IPS-NIHi7 (cell line): ENCODE measurements around the gene CAMK2D.

Experiments
- DNase-seq: peaks from one replicate; pipeline ENCODE4 v3.0.0; 2012; ENCODE audit warnings: mixed read lengths; ENCODE audit errors: extremely low spot score

The CAMK2D gene

DNA sequence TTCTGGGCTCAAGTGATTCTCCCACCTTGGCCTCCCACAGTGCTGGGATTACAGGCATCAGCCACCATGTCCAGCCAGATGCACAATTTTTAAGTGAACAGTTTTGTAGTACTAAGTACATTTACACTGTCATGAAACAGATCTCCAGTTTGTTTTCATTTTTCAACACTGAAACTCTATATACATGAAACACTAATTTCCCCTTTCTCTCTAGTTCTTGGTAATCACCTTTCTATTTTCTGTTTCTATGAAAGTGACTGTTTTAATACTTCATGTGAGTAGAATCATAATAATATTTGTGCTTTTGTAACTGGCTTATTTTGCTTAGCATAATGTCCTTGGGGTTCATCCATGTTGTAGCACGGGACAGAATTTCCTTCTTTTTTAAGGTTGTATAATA lies 237.4 kb downstream of the CAMK2D start:
- no peak for DNase-seq

DNA sequence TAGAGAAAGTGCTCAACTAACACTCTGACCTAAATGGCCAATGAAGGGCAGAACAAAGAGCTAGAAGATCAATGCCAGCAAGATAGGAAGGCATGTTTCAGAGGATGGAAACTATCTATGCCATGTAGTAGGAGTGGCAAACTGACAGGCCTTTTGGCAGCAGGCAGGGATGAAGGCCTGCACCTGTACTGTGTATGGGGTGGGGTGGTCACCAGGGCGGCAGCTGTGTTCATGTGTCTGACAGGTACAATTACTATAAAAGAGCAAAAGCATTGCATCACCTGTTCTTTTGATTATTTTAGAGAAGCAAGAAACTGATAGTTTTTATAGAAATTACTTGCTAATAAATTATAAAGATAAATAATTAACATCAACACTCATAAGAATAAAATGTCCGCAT lies 239.1 kb downstream of the CAMK2D start:
- no peak for DNase-seq

DNA sequence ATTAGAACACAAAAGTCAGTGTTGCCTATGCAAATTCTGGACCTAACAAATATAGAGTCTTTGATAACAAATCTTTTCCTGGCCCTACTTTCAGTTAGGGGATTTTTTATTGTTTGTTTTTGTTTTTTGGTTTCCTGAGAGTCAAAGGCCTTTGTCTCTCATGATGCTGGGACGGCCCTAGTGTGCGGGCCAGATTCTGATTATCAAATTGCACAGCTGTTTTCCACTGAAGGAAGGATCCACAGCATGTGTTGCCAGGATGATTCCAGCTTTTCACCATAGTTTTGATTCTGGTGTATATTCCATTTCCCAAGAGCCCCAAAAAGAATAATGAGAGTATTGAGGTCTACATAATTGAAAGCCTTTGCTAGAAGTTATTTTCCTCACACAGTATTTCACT lies 248.2 kb downstream of the CAMK2D start:
- DNase-seq = no peak

DNA sequence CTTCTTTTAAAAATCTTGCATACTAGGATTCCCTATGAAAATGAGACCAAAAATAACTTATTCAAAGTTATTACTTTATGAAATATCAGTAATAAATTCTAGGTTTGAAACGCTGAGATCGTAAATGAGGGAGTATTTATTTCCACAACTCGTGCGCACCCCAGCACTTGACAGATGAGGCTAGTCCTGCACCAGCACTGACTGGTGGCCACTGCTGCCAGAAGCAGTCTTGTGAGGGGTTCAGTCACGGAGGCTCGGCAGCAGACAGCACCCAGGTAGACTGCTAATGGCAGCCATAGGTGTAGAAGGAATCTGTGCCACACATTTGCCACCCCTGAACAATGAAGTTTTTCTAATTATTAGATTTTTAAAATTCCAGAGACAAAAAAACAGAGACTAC lies 248.7 kb downstream of the CAMK2D start:
- no peak for DNase-seq

DNA sequence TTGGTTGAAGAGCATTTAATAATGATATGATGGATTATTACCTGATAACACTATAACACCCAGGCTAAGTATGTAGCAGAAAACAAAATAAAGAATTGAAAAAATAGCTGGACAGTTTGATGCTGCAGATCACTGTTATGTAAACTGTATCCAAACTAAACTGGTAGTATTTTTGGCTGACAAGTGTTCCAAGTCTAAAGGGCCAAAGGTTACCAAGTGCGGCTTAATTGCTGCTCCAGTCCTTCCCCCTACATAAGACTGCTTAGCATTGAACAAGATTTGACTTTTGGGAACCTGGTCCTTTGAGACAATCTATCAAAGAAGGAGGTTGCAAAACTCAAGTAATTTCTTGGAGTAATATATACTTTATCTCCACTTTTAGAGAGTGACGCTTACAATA lies 249.6 kb downstream of the CAMK2D start:
- no peak for DNase-seq

DNA sequence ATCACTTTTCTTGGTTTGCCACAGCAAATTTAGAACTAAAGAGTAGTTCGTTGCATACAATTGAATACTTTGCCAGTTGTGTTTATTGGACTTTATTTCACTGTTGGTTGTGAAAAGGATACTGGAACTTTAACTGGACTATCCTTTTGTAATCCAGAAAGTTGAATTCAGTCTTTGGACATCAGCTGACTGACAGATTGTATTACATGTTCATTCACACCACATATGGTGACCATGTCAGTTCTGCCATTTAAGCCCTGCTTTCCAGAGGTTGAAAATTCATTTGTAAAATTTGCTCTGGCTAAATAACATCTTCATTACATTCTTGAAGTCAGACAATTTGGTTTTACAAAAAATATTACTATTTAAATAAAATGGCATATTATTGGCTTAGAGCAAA lies 251.7 kb downstream of the CAMK2D start:
- no peak for DNase-seq

DNA sequence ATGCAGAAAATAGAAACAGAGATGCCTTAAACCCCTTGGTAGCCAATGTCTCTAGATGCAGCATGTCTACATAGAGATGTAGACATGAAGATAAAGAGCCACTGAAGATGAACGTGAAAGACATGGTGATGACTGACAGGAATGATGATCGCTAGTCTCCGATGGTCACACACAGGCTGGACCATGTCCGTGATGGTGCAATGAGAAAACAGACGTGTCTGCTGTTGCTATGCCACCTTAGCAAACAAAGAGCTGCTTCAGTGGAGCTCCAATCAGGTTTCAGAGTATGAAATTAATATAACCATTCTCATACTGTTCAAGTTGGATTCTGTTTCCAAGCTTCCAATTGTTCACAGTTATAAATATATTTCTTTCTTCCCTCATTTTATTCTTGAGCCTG lies 256.5 kb downstream of the CAMK2D start:
- no peak for DNase-seq

DNA sequence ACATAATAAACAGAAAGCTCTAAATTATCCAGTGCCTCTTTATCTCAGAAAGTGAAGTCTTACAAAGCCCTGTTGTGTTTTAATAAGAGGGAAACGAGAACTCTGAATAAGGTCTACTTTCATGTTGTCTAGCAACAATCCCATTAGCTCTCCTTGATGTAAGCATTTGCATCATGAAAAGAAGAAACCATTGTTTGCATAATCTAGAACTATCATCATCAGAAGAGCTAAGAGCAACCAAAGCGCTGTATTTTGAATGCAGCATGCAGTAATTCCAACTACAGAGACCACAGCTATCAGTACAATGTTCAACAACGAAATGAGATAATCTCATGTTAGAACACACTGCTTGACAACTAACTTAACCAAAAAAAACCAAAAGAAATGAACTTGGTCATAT lies 257.1 kb downstream of the CAMK2D start:
- DNase-seq = no peak

DNA sequence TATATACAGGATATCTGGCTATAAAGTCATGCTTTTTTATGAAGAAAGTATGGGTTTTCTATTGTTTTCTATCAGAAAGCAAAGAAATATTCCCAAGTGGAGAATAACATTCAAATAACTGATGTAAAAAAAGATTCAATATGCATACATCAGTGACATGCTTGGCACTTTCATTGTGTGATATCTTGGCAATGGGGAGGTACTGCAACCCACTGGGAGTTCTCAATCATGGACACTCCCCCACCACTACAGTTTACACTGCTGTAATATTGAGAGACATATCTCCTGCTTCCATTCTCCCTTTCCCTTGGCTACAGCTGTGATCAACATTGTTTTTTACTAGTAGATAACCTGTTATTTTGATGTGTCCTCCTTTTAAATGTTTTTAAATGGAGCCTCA lies 257.8 kb downstream of the CAMK2D start:
- DNase-seq = no peak

DNA sequence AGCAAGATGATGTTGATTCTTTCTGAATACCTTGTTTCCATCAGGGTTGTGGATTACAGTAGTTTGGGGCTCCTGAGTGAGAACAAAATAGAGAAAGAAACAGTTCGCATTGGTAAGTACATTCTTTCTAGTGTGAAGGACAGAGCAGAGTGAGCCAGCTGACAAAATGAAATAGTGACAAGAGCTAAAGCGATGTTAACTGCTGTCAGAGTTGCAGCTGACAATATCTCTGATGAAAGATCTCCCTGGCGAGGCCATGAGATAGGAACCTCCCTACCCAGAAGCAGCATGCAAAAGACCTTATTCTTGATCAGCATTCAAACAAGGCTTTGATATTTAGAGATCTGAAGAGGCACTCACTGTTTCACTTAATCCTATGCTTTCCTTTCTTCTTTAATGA lies 258.6 kb downstream of the CAMK2D start:
- DNase-seq = no peak

DNA sequence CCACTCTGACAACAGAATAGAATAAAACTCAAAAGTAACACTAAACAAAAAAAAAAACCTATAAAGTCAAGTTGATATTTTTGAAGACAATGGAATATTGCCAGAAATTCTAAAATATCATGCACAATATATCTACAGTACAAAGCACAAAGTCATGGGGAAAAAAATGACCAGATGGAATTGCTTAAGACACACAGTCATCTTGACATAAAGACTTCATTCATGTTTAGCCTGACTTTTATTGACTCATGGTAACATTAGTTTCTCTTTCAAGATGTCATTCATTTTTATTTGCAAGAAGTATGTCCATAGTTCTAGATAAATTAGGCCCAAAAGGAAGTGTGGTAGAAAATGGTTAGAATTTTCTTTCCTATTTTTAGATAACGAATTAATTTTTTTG lies 259.1 kb downstream of the CAMK2D start:
- no peak for DNase-seq

DNA sequence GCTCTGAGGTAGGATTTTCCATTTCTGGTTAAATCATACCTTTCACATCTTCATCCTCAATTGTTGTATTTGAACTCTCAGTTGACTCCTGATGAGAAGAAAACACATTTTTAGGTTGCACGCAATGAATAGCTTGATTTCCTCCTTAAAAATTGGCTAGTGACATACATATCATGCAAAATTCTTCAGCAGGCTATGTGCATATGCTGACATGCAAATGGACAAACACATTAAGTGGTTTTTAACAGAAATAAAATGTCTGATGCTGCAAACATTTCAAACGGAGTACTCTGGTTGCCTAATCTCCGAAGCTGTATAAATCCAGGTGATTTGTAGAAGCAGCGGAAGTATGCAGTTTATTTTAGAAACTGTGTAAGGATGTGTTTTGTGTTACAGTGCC lies 261.1 kb downstream of the CAMK2D start:
- no peak for DNase-seq

DNA sequence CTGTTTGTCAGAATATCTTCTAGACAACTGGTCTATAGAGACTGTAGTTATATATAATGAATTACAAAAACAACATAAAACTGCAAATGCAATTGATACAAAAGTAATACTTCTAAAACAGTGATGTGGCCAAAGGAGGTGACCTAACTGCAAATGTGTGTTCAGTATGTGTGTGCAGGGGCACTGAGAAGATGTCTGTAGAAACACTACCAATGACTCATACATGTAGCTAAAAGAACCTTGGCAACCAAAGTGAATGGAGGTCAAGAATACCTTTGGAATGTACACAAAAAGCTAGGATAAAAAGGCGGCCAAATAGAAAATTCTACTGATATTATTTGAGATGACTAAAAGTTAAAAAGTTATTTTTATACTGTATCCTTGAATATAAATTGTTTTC lies 261.8 kb downstream of the CAMK2D start:
- DNase-seq = no peak

DNA sequence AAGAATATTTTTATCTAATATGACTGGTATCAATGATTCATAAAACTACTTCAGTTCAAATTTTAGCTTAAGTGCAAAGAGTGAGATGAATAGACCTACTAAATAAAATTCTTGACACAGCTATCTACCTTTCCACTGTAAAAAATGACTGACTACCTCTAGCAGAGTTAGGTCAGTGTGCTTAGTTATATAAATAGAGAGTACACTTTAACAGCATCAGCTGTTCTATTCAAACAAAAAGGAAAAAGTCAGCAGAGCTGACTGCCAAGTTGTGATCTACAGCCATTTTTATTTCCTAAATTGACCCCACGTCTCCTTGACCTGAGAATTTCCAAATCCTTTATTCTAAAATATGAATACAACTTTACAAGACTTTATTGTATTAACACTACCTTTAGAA lies 262.4 kb downstream of the CAMK2D start:
- no peak for DNase-seq

DNA sequence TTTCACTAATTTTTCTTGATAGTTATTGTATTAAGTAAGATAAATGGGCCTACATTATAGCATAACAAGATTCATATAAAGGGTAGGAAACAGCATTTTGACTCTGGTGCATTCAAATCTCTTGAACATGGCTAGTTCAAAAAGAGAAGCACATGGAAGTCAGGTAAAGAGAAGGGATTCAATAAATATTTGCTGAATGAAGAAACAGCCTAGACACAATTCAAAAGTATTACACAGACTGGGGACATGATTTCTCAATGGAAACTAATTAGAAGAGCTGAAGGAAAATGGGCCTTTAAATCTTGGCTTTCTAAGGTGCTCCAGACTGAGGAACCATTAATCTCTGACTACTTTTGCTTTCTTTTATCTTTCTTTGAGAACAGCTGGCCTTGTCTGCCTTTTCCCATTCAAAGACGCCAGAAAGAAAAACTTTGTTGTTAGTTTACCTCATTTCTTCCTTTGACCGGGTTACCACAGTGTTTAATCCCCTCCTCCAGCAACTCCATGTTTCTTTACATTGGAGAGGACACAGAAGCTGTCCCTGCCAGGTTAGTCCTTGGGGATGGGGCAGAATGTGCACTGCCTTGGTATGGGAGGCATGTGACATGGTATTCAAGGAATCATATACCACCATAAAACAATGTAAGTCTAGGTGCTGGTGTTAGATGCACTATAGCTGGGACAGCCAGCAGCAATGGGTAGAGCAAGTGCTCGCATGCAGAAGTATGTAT lies 264.2 kb downstream of the CAMK2D start:
- DNase-seq = no peak

DNA sequence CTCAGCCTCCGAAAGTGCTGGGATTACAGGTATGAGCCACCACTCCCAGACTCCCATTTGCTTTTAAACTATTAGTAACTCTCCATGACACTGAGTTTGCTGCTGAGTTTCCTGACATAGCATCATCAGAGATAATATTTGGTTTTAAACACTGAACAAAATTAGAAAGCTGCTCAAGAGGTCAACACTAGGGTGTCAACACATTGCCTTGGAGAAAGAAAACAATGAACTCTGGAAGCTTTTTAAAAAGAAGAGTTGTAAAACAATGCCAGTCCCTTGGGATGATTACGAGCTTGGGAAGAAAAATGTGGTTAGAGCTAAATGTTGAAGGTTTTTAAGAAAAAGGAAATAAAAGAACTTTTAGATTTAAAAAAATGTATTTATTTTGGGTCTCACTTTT lies 264.8 kb downstream of the CAMK2D start:
- no peak for DNase-seq

DNA sequence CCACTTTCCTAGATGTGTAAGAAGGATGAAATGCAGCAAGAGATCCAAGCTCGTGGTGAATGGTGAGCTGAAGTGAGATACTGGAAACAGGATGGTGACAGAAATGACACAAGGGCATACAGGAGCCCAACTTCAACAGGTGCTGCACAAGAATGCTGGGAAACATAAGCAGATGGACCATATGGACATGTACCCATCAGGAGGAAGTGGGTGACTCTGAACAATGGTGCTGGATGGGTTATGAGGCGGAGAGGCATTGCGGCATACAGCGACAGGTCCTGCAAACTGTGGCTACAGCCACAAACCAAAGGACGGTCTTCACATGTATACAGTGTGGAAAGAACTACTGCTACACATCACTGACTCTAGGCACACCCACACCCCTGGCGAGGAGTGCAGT lies 265.7 kb downstream of the CAMK2D start:
- no peak for DNase-seq

DNA sequence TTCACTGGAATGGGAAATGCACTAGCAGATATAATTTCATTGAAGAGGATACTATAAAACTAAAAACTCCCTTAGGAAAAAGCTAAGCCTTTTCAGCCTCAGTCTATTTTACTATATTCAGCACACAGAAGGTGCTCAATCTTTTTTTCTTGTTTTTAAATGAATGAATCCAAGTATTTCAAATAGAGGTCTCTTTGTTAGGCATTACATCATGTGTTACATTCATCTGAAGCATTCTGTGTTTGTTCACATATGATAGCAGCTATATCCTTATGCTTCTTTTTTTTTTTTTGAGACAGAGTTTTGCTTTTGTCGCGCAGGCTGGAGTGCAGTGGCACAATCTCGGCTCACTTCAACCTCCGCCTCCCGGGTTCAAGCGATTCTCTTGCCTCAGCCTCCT lies 278.4 kb downstream of the CAMK2D start:
- no peak for DNase-seq

DNA sequence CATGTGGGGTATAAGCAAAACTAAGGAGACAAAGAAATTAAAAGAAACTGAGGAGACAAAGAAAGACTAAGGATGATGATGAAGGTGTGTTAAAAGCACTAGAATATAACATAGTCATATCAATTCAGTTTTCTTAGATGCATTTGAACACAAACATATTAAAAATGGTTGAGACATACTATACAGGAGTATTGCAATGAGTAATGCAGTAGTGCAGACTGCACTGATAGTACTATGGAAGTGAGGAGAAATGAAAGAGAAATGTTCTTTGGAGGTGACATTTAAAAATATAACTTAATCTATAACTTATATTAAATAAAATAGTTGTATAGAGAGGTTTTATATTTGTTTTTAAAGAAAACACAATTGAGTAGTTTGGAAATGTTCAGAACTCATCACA lies 279.2 kb downstream of the CAMK2D start:
- no peak for DNase-seq

DNA sequence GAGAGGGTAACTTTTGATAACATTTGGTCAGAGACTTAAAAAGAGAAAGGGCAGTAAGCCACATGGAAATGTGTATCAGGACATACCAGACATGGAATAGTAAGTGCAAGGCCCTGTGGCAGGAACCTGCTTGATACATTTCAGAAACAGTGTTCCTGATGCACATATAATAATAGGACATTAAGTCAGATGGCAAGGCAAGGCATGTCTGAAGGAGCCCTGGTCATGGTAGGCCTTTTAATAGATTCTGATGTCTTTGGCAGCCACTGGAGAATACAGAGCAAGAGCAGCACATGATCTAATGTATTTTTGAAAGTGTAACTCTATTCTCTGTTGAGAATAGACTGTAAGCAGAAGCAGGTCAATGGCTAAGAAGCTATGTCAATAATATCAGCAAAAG lies 279.7 kb downstream of the CAMK2D start:
- DNase-seq = no peak

DNA sequence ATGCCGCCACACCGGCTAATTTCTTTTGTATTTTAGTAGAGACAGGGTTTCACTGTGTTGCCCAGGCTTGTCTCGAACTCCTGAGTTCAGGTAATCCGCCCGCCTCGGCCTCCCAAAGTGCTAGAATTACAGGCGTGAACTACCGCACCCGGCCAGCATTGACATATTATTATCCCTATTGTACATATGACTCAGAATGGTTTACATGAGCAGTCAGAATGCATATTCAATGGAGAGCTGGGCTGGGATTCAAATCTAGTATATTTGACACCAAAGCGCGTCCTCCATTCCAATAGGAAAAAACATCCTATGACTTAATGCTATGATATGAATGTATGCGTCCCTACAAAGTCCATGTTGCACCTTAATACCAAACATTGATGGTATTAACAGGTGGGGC lies 281.4 kb downstream of the CAMK2D start:
- no peak for DNase-seq

DNA sequence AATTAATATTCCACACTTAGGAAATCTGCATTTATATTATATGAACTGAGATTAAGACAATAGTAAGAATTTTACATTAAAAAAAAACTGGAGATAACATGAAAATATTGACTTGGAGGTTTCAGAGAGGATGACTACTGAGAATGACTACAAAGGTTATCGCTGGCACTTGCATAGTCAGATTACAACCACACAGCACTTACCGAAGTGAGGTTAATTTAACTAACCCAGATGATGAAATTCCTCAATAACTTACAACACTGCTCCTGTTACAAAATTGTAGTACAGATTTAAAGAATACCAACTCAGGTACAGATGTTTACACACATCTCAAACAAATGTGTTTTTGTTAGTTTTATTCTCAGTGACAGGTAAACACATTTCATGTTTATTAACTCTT lies 283.5 kb downstream of the CAMK2D start:
- DNase-seq = no peak

DNA sequence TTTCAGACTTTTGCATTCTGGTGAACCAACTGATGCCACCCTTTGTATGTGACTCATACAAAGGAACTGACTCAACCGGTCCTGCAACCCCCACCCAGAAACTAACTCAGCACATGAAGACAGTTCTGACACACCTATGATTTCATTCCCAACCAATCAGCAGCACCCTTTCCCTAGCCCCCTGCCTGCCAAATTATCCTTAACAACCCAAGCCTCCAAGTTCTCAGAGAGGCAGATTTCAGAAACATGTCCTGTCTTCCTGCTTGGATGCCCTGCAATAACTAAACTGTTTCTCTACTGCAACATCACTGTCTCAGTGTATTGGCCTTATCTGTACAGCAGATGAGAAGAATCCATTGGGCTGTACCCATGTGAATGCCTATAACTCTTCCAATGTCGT lies 284.7 kb downstream of the CAMK2D start:
- DNase-seq = no peak

DNA sequence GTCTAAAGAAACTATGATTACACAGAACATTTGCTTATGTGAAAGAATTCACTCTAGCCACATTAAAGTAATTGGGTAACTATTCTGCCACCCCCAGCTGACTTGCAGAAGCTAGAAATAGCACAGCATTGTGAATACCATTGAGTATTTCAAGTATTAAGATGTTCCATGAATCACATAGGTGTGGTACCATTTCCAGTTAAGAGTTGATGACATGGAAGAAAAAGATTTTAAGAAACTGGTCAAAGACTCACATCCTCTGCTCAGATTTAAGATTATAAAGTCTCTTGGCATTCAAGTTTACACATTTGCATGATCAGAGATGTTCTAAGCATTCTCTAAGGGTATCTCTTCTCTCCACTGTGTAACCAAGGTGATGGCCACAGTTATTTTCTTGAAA lies 287.5 kb downstream of the CAMK2D start:
- no peak for DNase-seq
